Measurements from ENCODE around the gene HLA-E. TPM values are rescaled to one million over a fixed set of nuclear protein-coding genes. Genes with fewer than 3 reads are reported as not detected.
"Not testable (repeated sequence)": the region's sequence is repeated elsewhere in the genome, so short reads cannot be mapped to it uniquely, and the experiment has no call there.

HLA-E gene
- total RNA-seq, 2 experiments from 2014 or later = 493 to 499 TPM

GRCh38 chr6:30491991-30492952, 3.0 kb downstream of the HLA-E start:
- ATAC-seq (peak; percentile 13), DNase-seq (peak; percentile 61)
- ChIA-PET CTCF (interaction anchor here (0.8 to 8.5 kb wide), 13 partner anchors 9 to 231 kb away, joined by 3 to 73 read pairs (median 6); no protein-coding TSS in a partner anchor), POLR2A (interaction anchor here (0.5 to 8.6 kb wide), 23 partner anchors 9 to 860 kb away, joined by 3 to 251 read pairs (median 6); partner anchors contain the start of genes GNL1, MRPS18B, PPP1R10 and PRR3)
- TF ChIP-seq CTCF (IDR thresholded peaks at IDR 0.05) = no peak
- no peaks in the 10 kb centered on the region for H3K27me3 Mint-ChIP-seq
- peak overlapping the region; percentile 97 for H3K4me3 Mint-ChIP-seq
- peaks cover 54% of the 10 kb centered on the region for H3K4me1 Mint-ChIP-seq (ENCODE audit: low read depth)
- peaks cover 59% of the 10 kb centered on the region for H3K36me3 Mint-ChIP-seq (ENCODE audit: low read depth)
- H3K27ac Mint-ChIP-seq = peak overlapping the region; percentile 98
- H3K9me3 Mint-ChIP-seq = no peaks in the 10 kb centered on the region
- intact Hi-C loops (cut with micrococcal nuclease) = no loop called here

- DNase-seq = peak; percentile 76
- POLR2A ChIA-PET = interaction anchor here (0.8 to 8.6 kb wide), 19 partner anchors 9 to 859 kb away, joined by 3 to 251 read pairs (median 6); partner anchors contain the start of genes IER3 and PRR3
- Mint-ChIP-seq H3K27me3 (no peaks in the 10 kb centered on the region), H3K9me3 (no peaks in the 10 kb centered on the region), H3K36me3 (ENCODE audit: low read depth) (peaks cover 61% of the 10 kb centered on the region), H3K4me1 (ENCODE audit: low read depth) (peaks cover 55% of the 10 kb centered on the region), H3K4me3 (peak overlapping the region; percentile 97), H3K27ac (peak overlapping the region; percentile 91)
- intact Hi-C loops (cut with micrococcal nuclease) = no loop called here
- peak; percentile 41 for TF ChIP-seq CTCF (IDR thresholded peaks at IDR 0.05)
- CTCF ChIA-PET = interaction anchor here (0.9 to 8.5 kb wide), 16 partner anchors 8 to 229 kb away, joined by 3 to 73 read pairs (median 6); no protein-coding TSS in a partner anchor
- ATAC-seq = no peak
Measured at GRCh38 chr6:30493643-30494250, 4.4 kb downstream of the HLA-E start.

- DNase-seq = peak; percentile 62
- CTCF ChIA-PET = interaction anchor here (0.9 to 8.5 kb wide), 13 partner anchors 10 to 76 kb away, joined by 3 to 73 read pairs (median 8); no protein-coding TSS in a partner anchor
Measured at GRCh38 chr6:30494291-30494861, 5.1 kb downstream of the HLA-E start.

GRCh38 chr6:30495060-30495459, 5.8 kb downstream of the HLA-E start:
- peaks cover 50% of the 10 kb centered on the region for H3K36me3 Mint-ChIP-seq (ENCODE audit: low read depth)
- intact Hi-C loops (cut with micrococcal nuclease); ATAC-seq: not testable (repeated sequence)

More at GRCh38 chr6:30494291-30494861, 5.1 kb downstream of the HLA-E start:
- POLR2A ChIA-PET = interaction anchor here (0.8 to 8.6 kb wide), 15 partner anchors 8 to 249 kb away, joined by 3 to 251 read pairs (median 6); partner anchors contain the start of genes IER3 and PRR3
- intact Hi-C loops (cut with micrococcal nuclease) = no loop called here
- no peaks in the 10 kb centered on the region for H3K9me3 Mint-ChIP-seq
- peaks cover 57% of the 10 kb centered on the region for H3K36me3 Mint-ChIP-seq (ENCODE audit: low read depth)
- TF ChIP-seq CTCF (IDR thresholded peaks at IDR 0.05) = no peak
- peak overlapping the region; percentile 97 for H3K4me3 Mint-ChIP-seq
- no peaks in the 10 kb centered on the region for H3K27me3 Mint-ChIP-seq
- ATAC-seq = no peak
- peak overlapping the region; percentile 91 for H3K27ac Mint-ChIP-seq
- peaks cover 52% of the 10 kb centered on the region for H3K4me1 Mint-ChIP-seq (ENCODE audit: low read depth)

More at GRCh38 chr6:30495060-30495459, 5.8 kb downstream of the HLA-E start:
- not testable (repeated sequence) for DNase-seq, H3K27me3 Mint-ChIP-seq, H3K9me3 Mint-ChIP-seq
- ChIA-PET CTCF (interaction anchor here (1.0 to 8.5 kb wide), 5 partner anchors 9 to 48 kb away, joined by 3 to 73 read pairs (median 12); no protein-coding TSS in a partner anchor), POLR2A (interaction anchor here (1.5 to 8.6 kb wide), 5 partner anchors 8 to 59 kb away, joined by 4 to 251 read pairs (median 97); no protein-coding TSS in a partner anchor)
- H3K4me3 Mint-ChIP-seq = peak overlapping the region; percentile 32
- H3K4me1 Mint-ChIP-seq (ENCODE audit: low read depth) = peaks cover 56% of the 10 kb centered on the region
- peak overlapping the region; percentile 91 for H3K27ac Mint-ChIP-seq

All from activated CD8-positive, alpha-beta T cell treated with anti-CD3 and anti-CD28 coated beads for 36 hours (primary cell).